ENCODE results near the gene GLS2. TPM values are rescaled to one million over a fixed set of nuclear protein-coding genes. Genes with fewer than 3 reads are reported as not detected.

GLS2 gene
- total RNA-seq: 1 to 10 TPM in 1 of 4 donors, under 1 TPM in 1, not detected in 2; 0.53 to 1.9 TPM

- TF ChIP-seq POLR2A (IDR thresholded peaks at IDR 0.05): no peak
- no peak for TF ChIP-seq CTCF (IDR thresholded peaks at IDR 0.05 in 4 of 5, conservative IDR thresholded peaks at IDR 0.05 in 1 of 5)
- intact Hi-C loops (cut with DNase I; ENCODE audit: low total_unique reads): no loop called here
- H3K9me3 ChIP-seq: no peaks in the 10 kb centered on the region
- DNase-seq (peak; percentile 41 to 66), ATAC-seq (peak; percentile 96 to 98)
- peaks cover 5 to 18% of the 10 kb centered on the region in 2 donors for H3K4me1 ChIP-seq
- H3K4me3 ChIP-seq: peak within 1 kb of the TSS; percentile 62 to 74 (median 69)
- H3K27me3 ChIP-seq: peaks cover 16 to 34% (median 28%) of the 10 kb centered on the region in 3 donors
- in situ Hi-C loops (cut with MboI; ENCODE audit: low sequenced_read_pairs in 4 of 4): no loop called here
- H3K27ac ChIP-seq: no peak within 1 kb of the TSS
- H3K36me3 ChIP-seq: no peaks in the 10 kb centered on the region
These were observed at the start of gene GLS2 for GRCh38 chr12:56488041-56488955. Gene GLS2 (minus strand): TSS chr12:56488161. CDS start chr12:56488118, 43 bp downstream.

DNA sequence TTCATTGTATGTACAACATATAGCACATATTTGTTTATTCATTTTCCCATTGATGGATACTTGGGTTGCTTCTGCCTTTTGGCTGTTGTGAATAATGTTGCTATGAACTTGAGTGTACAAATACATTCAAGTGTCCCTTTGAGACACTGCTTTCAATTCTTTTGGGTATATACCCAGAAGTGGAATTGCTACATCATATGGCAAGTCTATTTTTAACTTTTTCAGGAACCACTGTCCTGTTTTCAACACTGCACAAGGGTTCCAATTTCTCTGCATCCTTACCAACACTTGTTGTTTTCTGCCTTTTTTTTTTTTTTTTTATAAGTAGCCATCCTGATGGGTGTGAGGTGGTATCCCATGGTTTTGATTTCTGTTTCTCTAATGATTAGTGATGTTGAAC is 49.6 kb upstream of the GLS2 start:
- in situ Hi-C loops (cut with MboI; ENCODE audit: low sequenced_read_pairs in 4 of 4): no loop called here
- ATAC-seq (no peak), DNase-seq (no peak)
- no peak overlapping the region for H3K4me3 ChIP-seq
- no peaks in the 10 kb centered on the region for H3K36me3 ChIP-seq
- H3K27me3 ChIP-seq: no peaks in the 10 kb centered on the region
- peaks cover 0 to 7% of the 10 kb centered on the region in 2 donors for H3K4me1 ChIP-seq
- intact Hi-C loops (cut with DNase I; ENCODE audit: low total_unique reads): no loop called here
- no peaks in the 10 kb centered on the region for H3K9me3 ChIP-seq
- TF ChIP-seq CTCF (IDR thresholded peaks at IDR 0.05 in 4 of 5, conservative IDR thresholded peaks at IDR 0.05 in 1 of 5) (no peak), POLR2A (IDR thresholded peaks at IDR 0.05) (no peak)
- H3K27ac ChIP-seq: no peak overlapping the region

GRCh38 chr12:56530390-56531055 is 42.6 kb upstream of the GLS2 start:
- Histone ChIP-seq H3K36me3 (no peaks in the 10 kb centered on the region), H3K9me3 (no peaks in the 10 kb centered on the region), H3K4me1 (peaks cover 0 to 4% of the 10 kb centered on the region in 2 donors), H3K4me3 (no peak overlapping the region), H3K27ac (no peak overlapping the region), H3K27me3 (no peaks in the 10 kb centered on the region)
- TF ChIP-seq CTCF (IDR thresholded peaks at IDR 0.05 in 4 of 5, conservative IDR thresholded peaks at IDR 0.05 in 1 of 5) (no peak), POLR2A (IDR thresholded peaks at IDR 0.05) (no peak)
- ATAC-seq (no peak), DNase-seq (no peak)
- intact Hi-C loops (cut with DNase I; ENCODE audit: low total_unique reads) (no loop called here), in situ Hi-C loops (cut with MboI; ENCODE audit: low sequenced_read_pairs in 4 of 4) (no loop called here)

GRCh38 chr12:56529656-56530055 is 41.7 kb upstream of the GLS2 start:
- H3K27ac ChIP-seq: no peak overlapping the region
- ATAC-seq (no peak), DNase-seq (no peak)
- intact Hi-C loops (cut with DNase I; ENCODE audit: low total_unique reads) (no loop called here), in situ Hi-C loops (cut with MboI; ENCODE audit: low sequenced_read_pairs in 4 of 4) (no loop called here)
- TF ChIP-seq POLR2A (IDR thresholded peaks at IDR 0.05) (no peak), CTCF (IDR thresholded peaks at IDR 0.05 in 4 of 5, conservative IDR thresholded peaks at IDR 0.05 in 1 of 5) (no peak)
- H3K9me3 ChIP-seq: no peaks in the 10 kb centered on the region
- no peaks in the 10 kb centered on the region for H3K27me3 ChIP-seq
- no peak overlapping the region for H3K4me3 ChIP-seq
- H3K36me3 ChIP-seq: no peaks in the 10 kb centered on the region
- peaks cover 0 to 4% of the 10 kb centered on the region in 2 donors for H3K4me1 ChIP-seq

All from gastrocnemius medialis (tissue), 4 donors.